Lower leg skin (tissue), 4 donors: ENCODE measurements around the gene PLSCR2. TPM values are rescaled to one million over a fixed set of nuclear protein-coding genes. Genes with fewer than 3 reads are reported as not detected.

Experiments used
- DNase-seq, 2 donors: peaks; one replicate each; pipeline ENCODE4 v3.0.0-alpha.2; 2019; ENCODE audit warnings: low spot score in 2 of 2
- H3K4me3 ChIP-seq: fragments of 200-600 bp; sonication (generic); 2 replicates; pipeline ENCODE4 v1.5.1; 2017; ENCODE audit warnings: mild to moderate bottlenecking, low read depth; ENCODE audit not compliant: poor library complexity, severe bottlenecking
- POLR2A ChIP-seq, 2 donors: fragments of 450-650 bp; IDR thresholded peaks; one replicate each; pipeline ENCODE4 v1.6.1; 2016 to 2017; ENCODE audit warnings: antibody characterized with exemption in 2 of 2, mild to moderate bottlenecking in 1 of 2, moderate library complexity in 1 of 2
- WGBS, 2 donors: methylation state at CpG; one replicate each; pipeline ENCODE4 v1.1.5; 2018; 5-methylcytosine and 5-hydroxymethylcytosine counted together
- intact Hi-C: fragments of 100-400 bp; cut with DNase I; formaldehyde crosslinking; loops from one replicate; pipeline ENCODE4 v1.15.0; 2023; ENCODE audit warnings: low total_unique reads
- total RNA-seq, 4 donors: library from RNA; depleted of rRNA; stranded (reverse); fragments of >200 nt; gene quantifications; one replicate each; pipeline ENCODE4 v1.1.0, GENCODE V29; 2016
- TF ChIP-seq, protein P1 (sequence below), 3 donors: fragments of 450-650 bp; IDR thresholded peaks; one replicate each; pipeline ENCODE4 v1.5.1; 2016; ENCODE audit warnings: antibody characterized with exemption in 3 of 3, mild to moderate bottlenecking in 3 of 3, moderate library complexity in 2 of 3

PLSCR2 gene
- total RNA-seq, 4 donors from 2014 or later, result not detected

DNA sequence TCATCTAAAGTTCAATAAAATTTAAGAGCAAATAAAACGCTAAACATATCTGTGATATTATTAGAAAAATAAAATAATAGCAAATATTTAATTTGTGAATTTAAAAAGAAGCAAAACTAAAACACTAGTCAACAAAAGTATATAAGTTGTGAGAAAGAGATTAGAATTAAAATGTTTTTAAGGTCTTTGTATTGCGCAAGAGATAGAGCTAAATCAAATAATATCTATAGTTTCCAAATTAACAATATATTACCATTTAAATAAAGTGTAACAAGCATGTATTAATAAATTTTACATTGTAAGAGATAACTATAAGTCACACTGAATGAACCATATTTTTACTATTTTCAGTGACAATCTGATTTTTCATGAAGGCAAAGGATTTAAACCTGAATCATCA, 74.2 kb downstream of the PLSCR2 start:
- TF ChIP-seq POLR2A (IDR thresholded peaks at IDR 0.05), result no peak
- TF ChIP-seq, protein P1, sequence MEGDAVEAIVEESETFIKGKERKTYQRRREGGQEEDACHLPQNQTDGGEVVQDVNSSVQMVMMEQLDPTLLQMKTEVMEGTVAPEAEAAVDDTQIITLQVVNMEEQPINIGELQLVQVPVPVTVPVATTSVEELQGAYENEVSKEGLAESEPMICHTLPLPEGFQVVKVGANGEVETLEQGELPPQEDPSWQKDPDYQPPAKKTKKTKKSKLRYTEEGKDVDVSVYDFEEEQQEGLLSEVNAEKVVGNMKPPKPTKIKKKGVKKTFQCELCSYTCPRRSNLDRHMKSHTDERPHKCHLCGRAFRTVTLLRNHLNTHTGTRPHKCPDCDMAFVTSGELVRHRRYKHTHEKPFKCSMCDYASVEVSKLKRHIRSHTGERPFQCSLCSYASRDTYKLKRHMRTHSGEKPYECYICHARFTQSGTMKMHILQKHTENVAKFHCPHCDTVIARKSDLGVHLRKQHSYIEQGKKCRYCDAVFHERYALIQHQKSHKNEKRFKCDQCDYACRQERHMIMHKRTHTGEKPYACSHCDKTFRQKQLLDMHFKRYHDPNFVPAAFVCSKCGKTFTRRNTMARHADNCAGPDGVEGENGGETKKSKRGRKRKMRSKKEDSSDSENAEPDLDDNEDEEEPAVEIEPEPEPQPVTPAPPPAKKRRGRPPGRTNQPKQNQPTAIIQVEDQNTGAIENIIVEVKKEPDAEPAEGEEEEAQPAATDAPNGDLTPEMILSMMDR (IDR thresholded peaks at IDR 0.05), result no peak
- H3K4me3 ChIP-seq, result no peak overlapping the region
- no peak for DNase-seq
- intact Hi-C loops, result no loop called here
- WGBS, 2 donors, result 96 to 98% methylated on average over 2 of the region's 2 CpGs

DNA sequence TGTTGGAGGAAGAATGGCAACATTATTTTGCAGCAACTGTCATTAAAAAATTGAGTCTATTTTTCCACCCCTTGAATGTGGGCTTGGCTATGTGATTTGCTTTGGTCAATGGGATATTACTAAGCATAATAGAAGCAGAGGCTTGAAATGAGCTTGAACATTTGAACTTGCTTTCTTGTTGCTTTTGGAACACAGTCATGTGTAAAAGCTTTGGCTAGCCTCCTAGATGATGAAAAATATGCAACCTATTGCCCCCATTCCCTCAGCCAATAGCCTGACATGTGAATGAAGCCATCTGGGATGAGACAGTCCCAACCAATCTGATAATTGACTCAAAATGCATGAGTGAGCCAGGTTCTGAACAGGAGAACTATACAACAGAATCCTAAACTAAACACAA, 78.4 kb downstream of the PLSCR2 start:
- TF ChIP-seq, protein P1 (IDR thresholded peaks at IDR 0.05), result no peak
- TF ChIP-seq POLR2A (IDR thresholded peaks at IDR 0.05), result no peak
- no peak for DNase-seq
- intact Hi-C loops, result no loop called here
- no peak overlapping the region for H3K4me3 ChIP-seq

DNA sequence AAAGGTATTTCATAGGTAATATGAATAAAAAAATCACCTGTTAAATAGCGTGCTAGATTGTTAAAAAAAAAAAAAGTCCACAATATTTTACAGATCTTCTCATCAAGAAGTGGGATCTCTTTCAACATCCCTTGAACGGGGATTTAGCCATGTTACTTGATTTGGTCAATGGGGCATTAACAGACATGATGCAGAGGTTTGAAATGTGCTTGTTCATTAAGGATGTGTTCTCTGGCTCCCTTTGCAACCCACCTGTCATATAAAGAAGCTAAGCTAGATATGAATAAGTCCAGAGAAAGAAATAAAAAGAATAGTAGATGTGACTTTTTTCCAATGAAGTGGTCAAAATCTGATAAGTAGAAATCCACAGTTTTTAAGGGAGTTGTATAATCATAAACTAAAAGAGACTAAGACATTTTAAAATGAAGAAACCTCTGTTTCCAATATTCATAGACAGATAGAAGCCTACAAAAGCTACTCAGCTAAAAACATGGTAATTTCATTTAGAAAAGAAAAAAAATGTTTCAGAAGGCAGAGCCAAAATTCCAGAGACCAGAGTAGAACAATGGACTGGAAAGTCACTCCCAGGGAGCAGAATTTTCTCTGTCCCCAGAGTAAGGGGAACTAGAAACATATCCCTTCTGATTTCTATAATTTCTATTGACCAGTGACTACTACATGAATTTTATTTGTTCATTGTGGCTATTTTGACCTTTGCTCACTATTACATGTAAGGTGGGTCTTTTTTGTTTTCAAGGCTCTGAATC, 79.2 kb downstream of the PLSCR2 start:
- TF ChIP-seq POLR2A (IDR thresholded peaks at IDR 0.05), result no peak
- TF ChIP-seq, protein P1 (IDR thresholded peaks at IDR 0.05), result no peak
- no peak overlapping the region for H3K4me3 ChIP-seq
- intact Hi-C loops, result no loop called here
- no peak for DNase-seq
- WGBS, 2 donors, result 47% methylated on average over 2 of the region's 2 CpGs

- intact Hi-C loops, result no loop called here
- WGBS, 2 donors, result 63 to 70% methylated on average over 2 of the region's 2 CpGs
- TF ChIP-seq, protein P1 (IDR thresholded peaks at IDR 0.05), result no peak
- TF ChIP-seq POLR2A (IDR thresholded peaks at IDR 0.05), result no peak
- no peak overlapping the region for H3K4me3 ChIP-seq
- DNase-seq, result no peak
Observed at GRCh38 chr3:146387566-146387965, 81.8 kb downstream of the PLSCR2 start.

DNA sequence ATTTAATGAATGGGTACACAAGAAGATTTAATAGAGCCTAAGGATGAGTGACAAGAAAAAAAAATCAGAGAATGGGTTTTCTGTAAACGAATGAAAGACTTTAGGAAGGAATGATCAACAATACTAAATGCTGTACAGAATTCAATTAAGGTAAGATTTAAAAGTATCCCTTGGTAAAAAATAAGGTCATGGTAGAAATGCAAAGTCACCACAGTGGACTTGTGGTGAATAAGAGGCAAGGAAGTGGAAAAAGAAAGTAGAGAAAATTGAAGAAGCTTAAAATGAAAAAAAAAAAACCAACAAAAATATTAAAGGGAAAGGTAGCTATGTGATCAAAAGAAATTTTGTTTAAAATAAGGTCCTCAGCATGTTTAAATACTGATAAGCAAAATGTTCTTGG, 82.4 kb downstream of the PLSCR2 start:
- DNase-seq, result no peak
- intact Hi-C loops, result no loop called here
- WGBS, 2 donors, result 77 to 83% methylated on average over 1 of the region's 1 CpG
- TF ChIP-seq POLR2A (IDR thresholded peaks at IDR 0.05), result no peak
- TF ChIP-seq, protein P1 (IDR thresholded peaks at IDR 0.05), result no peak
- no peak overlapping the region for H3K4me3 ChIP-seq

- intact Hi-C loops, result no loop called here
- TF ChIP-seq, protein P1 (IDR thresholded peaks at IDR 0.05), result no peak
- TF ChIP-seq POLR2A (IDR thresholded peaks at IDR 0.05), result no peak
- no peak for DNase-seq
- H3K4me3 ChIP-seq, result no peak overlapping the region
Observed at GRCh38 chr3:146384786-146385185, 84.6 kb downstream of the PLSCR2 start.
